Brain microvascular endothelial cell (primary cell): ENCODE data around the gene ALDH1A3.
A peak's percentile ranks its signal among the peaks of the same experiment; 100 is the strongest.

Experiments used
- DNase-seq: peaks from one replicate; pipeline ENCODE4 v3.0.0-alpha.2; 2020
- H3K27ac ChIP-seq: fragments of 250-450 bp; sonication (Bioruptor Pico); 2 replicates; pipeline ENCODE4 v1.5.1; 2020; ENCODE audit warnings: mild to moderate bottlenecking, moderate library complexity
- H3K27me3 ChIP-seq: fragments of 250-450 bp; sonication (Bioruptor Pico); replicated peaks from 2 replicates; pipeline ENCODE4 v1.5.1; 2020; ENCODE audit warnings: mild to moderate bottlenecking
- H3K36me3 ChIP-seq: fragments of 250-450 bp; sonication (Bioruptor Pico); replicated peaks from 2 replicates; pipeline ENCODE4 v1.5.1; 2020; ENCODE audit warnings: mild to moderate bottlenecking
- H3K4me3 ChIP-seq: 2 replicates; pipeline ENCODE4 v1.5.1; 2011; ENCODE audit warnings: low read depth, mild to moderate bottlenecking, control low read depth, low read length, moderate library complexity
- CTCF ChIP-seq: IDR thresholded peaks from 2 replicates; pipeline ENCODE4 v1.5.1; 2011; ENCODE audit warnings: low read depth, mild to moderate bottlenecking, moderate library complexity, low read length, control low read depth, inconsistent platforms; ENCODE audit errors: missing control alignments
- in situ Hi-C: cut with HindIII; loops from 2 replicates; pipeline ENCODE4 v1.10.0; 2017; ENCODE audit warnings: low sequenced_read_pairs, low pct_ligation_motif_present

The ALDH1A3 gene

GRCh38 chr15:100835636-100836035 lies 44.0 kb upstream of the ALDH1A3 start:
- H3K36me3 ChIP-seq: no peaks in the 10 kb centered on the region
- no peak overlapping the region for H3K27ac ChIP-seq
- in situ Hi-C loops: no loop called here
- DNase-seq: peak; percentile 5
- H3K27me3 ChIP-seq: no peaks in the 10 kb centered on the region
- H3K4me3 ChIP-seq: no peak overlapping the region
- no peak for TF ChIP-seq CTCF

GRCh38 chr15:100836501-100836900 lies 43.1 kb upstream of the ALDH1A3 start:
- DNase-seq: no peak
- Histone ChIP-seq H3K27me3 (no peaks in the 10 kb centered on the region), H3K36me3 (no peaks in the 10 kb centered on the region), H3K27ac (no peak overlapping the region), H3K4me3 (no peak overlapping the region)
- in situ Hi-C loops: no loop called here
- no peak for TF ChIP-seq CTCF

DNA sequence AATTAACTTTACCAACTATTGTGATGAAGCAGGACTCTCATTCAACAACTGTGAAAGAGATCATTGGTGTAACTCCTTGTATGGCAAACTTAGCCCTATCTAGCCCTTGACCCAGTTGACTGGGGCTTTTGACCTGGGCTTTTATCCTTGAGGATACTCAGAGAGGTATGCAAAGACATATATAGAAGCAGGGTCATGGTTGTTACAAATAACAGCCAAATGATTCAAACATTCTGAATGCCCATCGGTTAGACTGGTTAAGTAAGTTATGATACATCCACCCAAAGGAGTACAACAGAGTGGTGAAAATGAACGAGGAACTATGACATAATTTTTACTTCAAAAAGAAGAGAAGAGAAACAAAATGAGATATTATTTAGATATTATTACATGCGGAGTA lies 38.2 kb upstream of the ALDH1A3 start:
- no peak overlapping the region for H3K27ac ChIP-seq
- no peak for DNase-seq
- no peaks in the 10 kb centered on the region for H3K27me3 ChIP-seq
- in situ Hi-C loops: no loop called here
- no peak for TF ChIP-seq CTCF
- no peaks in the 10 kb centered on the region for H3K36me3 ChIP-seq
- no peak overlapping the region for H3K4me3 ChIP-seq

- no peaks in the 10 kb centered on the region for H3K36me3 ChIP-seq
- in situ Hi-C loops: no loop called here
- TF ChIP-seq CTCF: no peak
- H3K27me3 ChIP-seq: no peaks in the 10 kb centered on the region
- peak; percentile 35 for DNase-seq
- no peak overlapping the region for H3K27ac ChIP-seq
- H3K4me3 ChIP-seq: no peak overlapping the region
These were observed 36.6 kb upstream of the ALDH1A3 start for GRCh38 chr15:100842756-100843730.

- Histone ChIP-seq H3K4me3 (no peak overlapping the region), H3K36me3 (no peaks in the 10 kb centered on the region), H3K27me3 (no peaks in the 10 kb centered on the region), H3K27ac (no peak overlapping the region)
- in situ Hi-C loops: no loop called here
- no peak for TF ChIP-seq CTCF
- no peak for DNase-seq
These were observed 35.5 kb upstream of the ALDH1A3 start for GRCh38 chr15:100844167-100844566.
